ENCODE results near the gene WDFY4.

Gene WDFY4

DNA sequence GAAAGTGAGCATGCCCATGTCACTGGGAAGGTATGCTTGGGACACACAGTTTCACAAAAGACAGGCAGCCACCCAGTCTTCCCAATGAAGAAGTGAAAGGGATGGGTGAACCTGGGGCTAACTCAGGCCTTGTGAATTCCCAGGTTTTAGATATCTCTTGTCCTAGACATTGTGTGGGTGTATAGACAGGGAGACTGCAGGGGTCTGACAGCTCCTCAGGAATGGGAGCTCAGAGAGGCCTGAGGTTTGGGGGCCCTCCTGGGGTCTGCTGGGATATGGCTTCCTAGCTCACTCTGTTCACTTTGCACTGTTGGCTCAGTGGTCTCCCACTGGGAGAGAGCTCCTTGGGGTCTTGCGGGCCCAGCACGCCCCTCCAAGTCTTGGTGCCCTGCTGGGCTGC lies 47.0 kb downstream of the WDFY4 start:
- TF ChIP-seq PAX5 (IDR thresholded peaks at IDR 0.05; ENCODE audit: insufficient read depth, low read length, severe bottlenecking) (no peak), POU2F2 (IDR thresholded peaks at IDR 0.05; ENCODE audit: low read depth, low read length) (no peak)
- no peak for FAIRE-seq

GRCh38 chr10:48733329-48733728 lies 48.7 kb downstream of the WDFY4 start:
- no peak for FAIRE-seq
- TF ChIP-seq POLR2A (IDR thresholded peaks at IDR 0.05; ENCODE audit: low read depth, low read length) (no peak), POLR2AphosphoS5 (IDR thresholded peaks at IDR 0.05; ENCODE audit: low read depth, low read length) (no peak), SPI1 (IDR thresholded peaks at IDR 0.05; ENCODE audit: low read depth, low read length) (no peak), POU2F2 (IDR thresholded peaks at IDR 0.05; ENCODE audit: low read depth, low read length) (no peak), TAF1 (IDR thresholded peaks at IDR 0.05; ENCODE audit: low read depth, low read length) (no peak), PAX5 (IDR thresholded peaks at IDR 0.05; ENCODE audit: insufficient read depth, low read length, severe bottlenecking) (no peak)
- DNase-seq (ENCODE audit: insufficient read length, low spot score): no peak

More for the DNA sequence above, 47.0 kb downstream of the WDFY4 start:
- no peak for DNase-seq (ENCODE audit: insufficient read length, low spot score)

DNA sequence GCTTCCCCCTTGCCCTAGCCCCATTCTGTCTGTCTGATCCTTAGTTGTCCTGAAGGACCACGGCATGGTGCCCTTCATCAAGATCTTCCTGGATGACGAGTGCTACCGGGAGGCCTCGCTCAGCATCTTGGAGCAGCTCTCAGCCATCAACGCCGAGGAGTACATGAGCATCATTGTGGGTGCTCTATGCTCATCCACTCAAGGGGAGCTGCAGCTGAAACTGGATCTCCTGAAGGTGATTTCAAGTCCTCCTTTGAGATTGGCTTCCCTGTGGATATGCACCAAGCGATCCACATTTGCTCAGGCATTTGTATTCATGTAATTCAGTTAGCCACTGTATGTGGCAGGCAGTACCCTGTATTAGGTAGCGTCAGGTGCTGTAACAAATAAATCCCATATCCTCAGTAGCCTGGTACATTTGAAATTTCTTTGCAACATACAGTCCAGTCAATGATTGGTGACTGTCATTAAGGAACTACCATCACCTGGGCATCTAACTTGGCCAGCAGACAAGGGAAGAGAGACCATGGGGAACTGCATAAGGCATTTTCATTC lies 51.2 kb downstream of the WDFY4 start:
- no peak for FAIRE-seq
- DNase-seq (ENCODE audit: insufficient read length, low spot score): no peak
- no peak for TF ChIP-seq POLR2A (IDR thresholded peaks at IDR 0.05; ENCODE audit: low read depth, low read length)
- no peak for TF ChIP-seq POLR2AphosphoS5 (IDR thresholded peaks at IDR 0.05; ENCODE audit: low read depth, low read length)
- no peak for TF ChIP-seq POU2F2 (IDR thresholded peaks at IDR 0.05; ENCODE audit: low read depth, low read length)
- TF ChIP-seq PAX5 (IDR thresholded peaks at IDR 0.05; ENCODE audit: insufficient read depth, low read length, severe bottlenecking): no peak
- TF ChIP-seq SPI1 (IDR thresholded peaks at IDR 0.05; ENCODE audit: low read depth, low read length): no peak
- TF ChIP-seq TAF1 (IDR thresholded peaks at IDR 0.05; ENCODE audit: low read depth, low read length): no peak

- FAIRE-seq (no peak), DNase-seq (ENCODE audit: insufficient read length, low spot score) (no peak)
- TF ChIP-seq POLR2A (IDR thresholded peaks at IDR 0.05; ENCODE audit: low read depth, low read length) (no peak), SPI1 (IDR thresholded peaks at IDR 0.05; ENCODE audit: low read depth, low read length) (no peak), PAX5 (IDR thresholded peaks at IDR 0.05; ENCODE audit: insufficient read depth, low read length, severe bottlenecking) (no peak), POLR2AphosphoS5 (IDR thresholded peaks at IDR 0.05; ENCODE audit: low read depth, low read length) (no peak), TAF1 (IDR thresholded peaks at IDR 0.05; ENCODE audit: low read depth, low read length) (no peak), POU2F2 (IDR thresholded peaks at IDR 0.05; ENCODE audit: low read depth, low read length) (no peak)
Observed at GRCh38 chr10:48736596-48736995, 51.9 kb downstream of the WDFY4 start.

DNA sequence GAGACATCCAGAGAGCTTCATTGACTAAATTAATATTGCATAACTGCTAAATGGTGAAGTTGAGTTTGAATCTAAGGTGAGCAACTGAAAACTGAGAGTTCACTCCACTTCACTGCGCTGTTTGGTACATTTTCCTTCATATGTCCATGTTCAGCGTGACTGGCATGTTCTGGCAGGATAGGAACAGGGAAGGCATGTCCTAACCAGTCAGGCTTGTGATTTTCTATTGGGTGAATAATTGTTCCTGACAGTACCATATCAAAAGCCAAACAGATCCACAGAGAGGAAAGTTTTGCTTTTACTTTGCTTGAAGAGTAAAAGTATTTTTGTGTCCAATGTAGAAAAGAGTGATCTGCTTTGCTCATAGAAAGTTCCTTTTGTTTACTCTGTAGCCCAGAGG lies 53.2 kb downstream of the WDFY4 start:
- no peak for DNase-seq (ENCODE audit: insufficient read length, low spot score)
- TF ChIP-seq POLR2A (IDR thresholded peaks at IDR 0.05; ENCODE audit: low read depth, low read length) (no peak), POLR2AphosphoS5 (IDR thresholded peaks at IDR 0.05; ENCODE audit: low read depth, low read length) (no peak), PAX5 (IDR thresholded peaks at IDR 0.05; ENCODE audit: insufficient read depth, low read length, severe bottlenecking) (no peak), POU2F2 (IDR thresholded peaks at IDR 0.05; ENCODE audit: low read depth, low read length) (no peak), SPI1 (IDR thresholded peaks at IDR 0.05; ENCODE audit: low read depth, low read length) (no peak), TAF1 (IDR thresholded peaks at IDR 0.05; ENCODE audit: low read depth, low read length) (no peak)
- no peak for FAIRE-seq

- no peak for FAIRE-seq
- DNase-seq (ENCODE audit: insufficient read length, low spot score): no peak
- TF ChIP-seq SPI1 (IDR thresholded peaks at IDR 0.05; ENCODE audit: low read depth, low read length) (no peak), POU2F2 (IDR thresholded peaks at IDR 0.05; ENCODE audit: low read depth, low read length) (no peak), PAX5 (IDR thresholded peaks at IDR 0.05; ENCODE audit: insufficient read depth, low read length, severe bottlenecking) (no peak), POLR2AphosphoS5 (IDR thresholded peaks at IDR 0.05; ENCODE audit: low read depth, low read length) (no peak), POLR2A (IDR thresholded peaks at IDR 0.05; ENCODE audit: low read depth, low read length) (no peak)
Observed at GRCh38 chr10:48739170-48739569, 54.5 kb downstream of the WDFY4 start.

- no peak for FAIRE-seq
- TF ChIP-seq POLR2AphosphoS5 (IDR thresholded peaks at IDR 0.05; ENCODE audit: low read depth, low read length) (no peak), PAX5 (IDR thresholded peaks at IDR 0.05; ENCODE audit: insufficient read depth, low read length, severe bottlenecking) (no peak), SPI1 (IDR thresholded peaks at IDR 0.05; ENCODE audit: low read depth, low read length) (no peak), TAF1 (IDR thresholded peaks at IDR 0.05; ENCODE audit: low read depth, low read length) (no peak), POU2F2 (IDR thresholded peaks at IDR 0.05; ENCODE audit: low read depth, low read length) (no peak), POLR2A (IDR thresholded peaks at IDR 0.05; ENCODE audit: low read depth, low read length) (no peak)
- DNase-seq (ENCODE audit: insufficient read length, low spot score): no peak
Observed at GRCh38 chr10:48740015-48740707, 55.5 kb downstream of the WDFY4 start.

DNA sequence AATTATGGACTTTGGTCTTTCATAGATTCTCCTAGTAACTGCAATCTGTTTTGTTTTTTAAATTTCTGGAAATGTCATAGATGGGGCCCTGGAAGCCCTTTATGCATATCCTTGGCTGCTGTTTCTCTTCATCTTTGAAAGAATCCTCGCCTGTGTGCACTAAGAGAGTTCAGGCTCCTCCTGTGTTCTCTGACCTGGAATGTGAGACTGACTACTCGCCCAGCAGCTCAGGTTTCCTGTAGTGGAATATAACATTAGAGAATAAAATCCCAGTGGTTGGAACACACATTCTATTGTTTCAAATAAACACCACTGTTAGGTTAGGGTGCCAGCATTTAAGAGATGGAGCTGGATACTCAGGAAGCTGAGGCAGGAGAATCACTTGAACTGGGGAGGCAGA lies 56.3 kb downstream of the WDFY4 start:
- no peak for TF ChIP-seq POLR2A (IDR thresholded peaks at IDR 0.05; ENCODE audit: low read depth, low read length)
- TF ChIP-seq PAX5 (IDR thresholded peaks at IDR 0.05; ENCODE audit: insufficient read depth, low read length, severe bottlenecking): no peak
- TF ChIP-seq TAF1 (IDR thresholded peaks at IDR 0.05; ENCODE audit: low read depth, low read length): no peak
- no peak for TF ChIP-seq POLR2AphosphoS5 (IDR thresholded peaks at IDR 0.05; ENCODE audit: low read depth, low read length)
- TF ChIP-seq POU2F2 (IDR thresholded peaks at IDR 0.05; ENCODE audit: low read depth, low read length): no peak
- TF ChIP-seq SPI1 (IDR thresholded peaks at IDR 0.05; ENCODE audit: low read depth, low read length): no peak
- no peak for DNase-seq (ENCODE audit: insufficient read length, low spot score)
- no peak for FAIRE-seq

DNA sequence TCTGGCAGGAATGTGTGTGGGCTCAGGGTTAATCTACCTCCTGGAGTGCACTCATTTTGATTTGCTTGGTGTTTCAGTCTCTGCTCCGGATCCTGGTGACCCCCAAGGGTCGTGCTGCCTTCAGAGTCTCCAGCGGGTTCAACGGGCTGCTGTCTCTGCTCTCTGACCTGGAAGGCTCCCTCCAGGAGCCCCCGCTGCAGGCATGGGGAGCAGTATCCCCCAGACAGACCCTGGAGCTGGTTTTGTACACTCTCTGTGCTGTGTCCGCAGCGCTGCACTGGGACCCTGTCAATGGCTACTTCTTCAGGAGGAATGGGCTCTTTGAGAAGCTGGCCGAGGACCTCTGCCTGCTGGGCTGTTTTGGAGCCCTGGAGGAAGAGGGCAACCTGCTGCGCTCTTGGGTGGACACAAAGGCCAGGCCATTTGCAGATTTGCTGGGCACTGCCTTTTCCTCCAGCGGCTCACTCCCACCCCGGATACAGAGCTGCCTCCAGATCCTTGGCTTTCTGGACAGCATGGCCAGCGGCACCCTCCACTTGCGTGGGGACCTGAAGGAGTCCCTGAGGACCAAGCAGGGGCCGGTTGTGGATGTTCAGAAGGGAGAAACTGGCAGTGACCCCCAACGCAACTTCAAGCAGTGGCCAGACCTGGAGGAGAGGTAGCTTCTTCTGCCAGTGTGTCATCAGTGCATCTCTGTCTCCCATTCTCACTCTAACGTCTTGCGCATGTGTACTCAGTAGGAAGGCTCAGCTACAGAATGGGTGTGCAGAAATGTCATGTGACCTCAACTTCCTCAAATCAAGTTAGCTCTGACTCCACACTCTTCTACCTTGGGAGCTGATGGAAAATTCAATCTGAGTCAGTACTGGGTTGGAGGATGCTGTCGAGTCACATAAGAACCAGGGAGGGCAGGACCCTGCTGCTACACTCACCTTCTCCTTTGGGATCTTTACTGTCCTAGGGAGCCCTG lies 58.5 kb downstream of the WDFY4 start:
- FAIRE-seq (peak; percentile 70), DNase-seq (ENCODE audit: insufficient read length, low spot score) (no peak)
- TF ChIP-seq POLR2A (IDR thresholded peaks at IDR 0.05; ENCODE audit: low read depth, low read length) (no peak), TAF1 (IDR thresholded peaks at IDR 0.05; ENCODE audit: low read depth, low read length) (no peak), SPI1 (IDR thresholded peaks at IDR 0.05; ENCODE audit: low read depth, low read length) (no peak), POU2F2 (IDR thresholded peaks at IDR 0.05; ENCODE audit: low read depth, low read length) (no peak), POLR2AphosphoS5 (IDR thresholded peaks at IDR 0.05; ENCODE audit: low read depth, low read length) (no peak), PAX5 (IDR thresholded peaks at IDR 0.05; ENCODE audit: insufficient read depth, low read length, severe bottlenecking) (no peak)

Data from GM12891 (cell line).